Neural progenitor cell (in vitro differentiated cells): ENCODE measurements around the gene PSD.

Experiments used
- EZH2 ChIP-seq: fragments of 200-600 bp; sonication (generic); IDR thresholded peaks from 2 replicates; pipeline ENCODE4 v1.6.1; 2017; ENCODE audit warnings: antibody characterized with exemption, mild to moderate bottlenecking, moderate library complexity
- EZH2phosphoT487 ChIP-seq: fragments of 200-600 bp; sonication (generic); IDR thresholded peaks from 2 replicates; pipeline ENCODE4 v1.6.1; 2017; ENCODE audit warnings: antibody characterized with exemption
- TF ChIP-seq, protein P1 (sequence below): fragments of 200-600 bp; sonication (generic); IDR thresholded peaks from 2 replicates; pipeline ENCODE4 v1.5.1; 2017; ENCODE audit warnings: antibody characterized with exemption, mild to moderate bottlenecking

GRCh38 chr10:102436312-102436711 lies 17.7 kb upstream of the PSD start:
- TF ChIP-seq, protein P1, sequence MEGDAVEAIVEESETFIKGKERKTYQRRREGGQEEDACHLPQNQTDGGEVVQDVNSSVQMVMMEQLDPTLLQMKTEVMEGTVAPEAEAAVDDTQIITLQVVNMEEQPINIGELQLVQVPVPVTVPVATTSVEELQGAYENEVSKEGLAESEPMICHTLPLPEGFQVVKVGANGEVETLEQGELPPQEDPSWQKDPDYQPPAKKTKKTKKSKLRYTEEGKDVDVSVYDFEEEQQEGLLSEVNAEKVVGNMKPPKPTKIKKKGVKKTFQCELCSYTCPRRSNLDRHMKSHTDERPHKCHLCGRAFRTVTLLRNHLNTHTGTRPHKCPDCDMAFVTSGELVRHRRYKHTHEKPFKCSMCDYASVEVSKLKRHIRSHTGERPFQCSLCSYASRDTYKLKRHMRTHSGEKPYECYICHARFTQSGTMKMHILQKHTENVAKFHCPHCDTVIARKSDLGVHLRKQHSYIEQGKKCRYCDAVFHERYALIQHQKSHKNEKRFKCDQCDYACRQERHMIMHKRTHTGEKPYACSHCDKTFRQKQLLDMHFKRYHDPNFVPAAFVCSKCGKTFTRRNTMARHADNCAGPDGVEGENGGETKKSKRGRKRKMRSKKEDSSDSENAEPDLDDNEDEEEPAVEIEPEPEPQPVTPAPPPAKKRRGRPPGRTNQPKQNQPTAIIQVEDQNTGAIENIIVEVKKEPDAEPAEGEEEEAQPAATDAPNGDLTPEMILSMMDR = no peak
- TF ChIP-seq EZH2 = no peak
- TF ChIP-seq EZH2phosphoT487 = no peak
